Measurements from ENCODE around the gene MLX. TPM values are rescaled to one million over a fixed set of nuclear protein-coding genes. Genes with fewer than 3 reads are reported as not detected.
A peak's percentile ranks its signal among the peaks of the same experiment; 100 is the strongest.

The MLX gene
- total and polyA plus RNA-seq, 10 of the 15 experiments (the other 5 are each of a cell fraction or from before 2014, with no cell fraction given) = 34.4 to 65.0 (median 44.4) TPM

DNA sequence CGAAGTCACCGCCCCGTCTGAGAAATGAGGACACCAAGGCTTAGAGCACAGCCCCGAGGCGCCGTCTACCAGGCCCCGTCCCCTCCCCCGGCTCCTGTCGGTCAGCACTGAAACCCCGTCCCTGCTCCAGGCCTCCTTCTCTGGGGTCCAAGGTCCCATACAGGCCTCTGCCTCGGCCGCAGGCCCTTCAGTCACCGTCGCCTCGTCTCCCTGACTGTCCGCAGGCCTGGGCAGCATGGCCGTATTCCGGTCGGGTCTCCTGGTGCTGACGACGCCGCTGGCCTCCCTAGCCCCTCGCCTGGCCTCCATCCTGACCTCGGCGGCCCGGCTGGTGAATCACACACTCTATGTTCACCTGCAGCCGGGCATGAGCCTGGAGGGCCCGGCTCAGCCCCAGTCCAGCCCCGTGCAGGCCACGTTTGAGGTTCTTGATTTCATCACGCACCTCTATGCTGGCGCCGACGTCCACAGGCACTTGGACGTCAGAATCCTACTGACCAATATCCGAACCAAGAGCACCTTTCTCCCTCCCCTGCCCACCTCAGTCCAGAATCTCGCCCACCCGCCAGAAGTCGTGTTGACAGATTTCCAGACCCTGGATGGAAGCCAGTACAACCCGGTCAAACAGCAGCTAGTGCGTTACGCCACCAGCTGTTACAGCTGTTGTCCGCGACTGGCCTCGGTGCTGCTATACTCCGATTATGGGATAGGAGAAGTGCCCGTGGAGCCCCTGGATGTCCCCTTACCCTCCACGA is 4.3 kb upstream of the MLX start:
- peak overlapping the region; percentile 93 for H3K27ac ChIP-seq (ENCODE audit: control insufficient read depth, insufficient read depth)
- FAIRE-seq = peak; percentile 23

More for the DNA sequence above, 4.3 kb upstream of the MLX start:
- DNase-seq (ENCODE audit: low read depth, low spot score) (no peak), ATAC-seq (peak; percentile 21)
- ChIA-PET SMC1A (ENCODE audit: uncharacterized antibody, unreplicated experiment) (no interaction called here), POLR2A (interaction anchor here (0.6 to 2.5 kb wide), 2 partner anchors 43 to 46 kb away, joined by 6 to 8 read pairs; partner anchors contain the start of genes RETREG3 and TUBG1), RAD21 (ENCODE audit: unreplicated experiment) (interaction anchor here (1.2 kb wide), 1 partner anchor 16 kb away, joined by 3 read pairs; no protein-coding TSS in a partner anchor), CTCF (interaction anchor here (0.7 to 1.4 kb wide), 6 partner anchors 11 to 443 kb away, joined by 3 to 6 read pairs (median 4); partner anchors contain the start of gene PSMC3IP)
- TF ChIP-seq, protein P1, sequence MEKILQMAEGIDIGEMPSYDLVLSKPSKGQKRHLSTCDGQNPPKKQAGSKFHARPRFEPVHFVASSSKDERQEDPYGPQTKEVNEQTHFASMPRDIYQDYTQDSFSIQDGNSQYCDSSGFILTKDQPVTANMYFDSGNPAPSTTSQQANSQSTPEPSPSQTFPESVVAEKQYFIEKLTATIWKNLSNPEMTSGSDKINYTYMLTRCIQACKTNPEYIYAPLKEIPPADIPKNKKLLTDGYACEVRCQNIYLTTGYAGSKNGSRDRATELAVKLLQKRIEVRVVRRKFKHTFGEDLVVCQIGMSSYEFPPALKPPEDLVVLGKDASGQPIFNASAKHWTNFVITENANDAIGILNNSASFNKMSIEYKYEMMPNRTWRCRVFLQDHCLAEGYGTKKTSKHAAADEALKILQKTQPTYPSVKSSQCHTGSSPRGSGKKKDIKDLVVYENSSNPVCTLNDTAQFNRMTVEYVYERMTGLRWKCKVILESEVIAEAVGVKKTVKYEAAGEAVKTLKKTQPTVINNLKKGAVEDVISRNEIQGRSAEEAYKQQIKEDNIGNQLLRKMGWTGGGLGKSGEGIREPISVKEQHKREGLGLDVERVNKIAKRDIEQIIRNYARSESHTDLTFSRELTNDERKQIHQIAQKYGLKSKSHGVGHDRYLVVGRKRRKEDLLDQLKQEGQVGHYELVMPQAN (conservative IDR thresholded peaks at IDR 0.05) = peak; percentile 34; the same call in 1 of the 2 replicates
- 0 out of 2 replicates have a peak, but pooled peaks have one; percentile 18 for TF ChIP-seq CREB1 (IDR thresholded peaks at IDR 0.05; ENCODE audit: low read depth)
- 0 out of 3 replicates have a peak, but pooled peaks have one; percentile 5 for TF ChIP-seq POU2F2 (IDR thresholded peaks at IDR 0.05; ENCODE audit: borderline replicate concordance, low read depth, low read length)
- TF ChIP-seq, protein P2, sequence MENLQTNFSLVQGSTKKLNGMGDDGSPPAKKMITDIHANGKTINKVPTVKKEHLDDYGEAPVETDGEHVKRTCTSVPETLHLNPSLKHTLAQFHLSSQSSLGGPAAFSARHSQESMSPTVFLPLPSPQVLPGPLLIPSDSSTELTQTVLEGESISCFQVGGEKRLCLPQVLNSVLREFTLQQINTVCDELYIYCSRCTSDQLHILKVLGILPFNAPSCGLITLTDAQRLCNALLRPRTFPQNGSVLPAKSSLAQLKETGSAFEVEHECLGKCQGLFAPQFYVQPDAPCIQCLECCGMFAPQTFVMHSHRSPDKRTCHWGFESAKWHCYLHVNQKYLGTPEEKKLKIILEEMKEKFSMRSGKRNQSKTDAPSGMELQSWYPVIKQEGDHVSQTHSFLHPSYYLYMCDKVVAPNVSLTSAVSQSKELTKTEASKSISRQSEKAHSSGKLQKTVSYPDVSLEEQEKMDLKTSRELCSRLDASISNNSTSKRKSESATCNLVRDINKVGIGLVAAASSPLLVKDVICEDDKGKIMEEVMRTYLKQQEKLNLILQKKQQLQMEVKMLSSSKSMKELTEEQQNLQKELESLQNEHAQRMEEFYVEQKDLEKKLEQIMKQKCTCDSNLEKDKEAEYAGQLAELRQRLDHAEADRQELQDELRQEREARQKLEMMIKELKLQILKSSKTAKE (IDR thresholded peaks at IDR 0.05; ENCODE audit: low read depth, poor library complexity, severe bottlenecking) = no peak
- Histone ChIP-seq H3K79me2 (ENCODE audit: control insufficient read depth, insufficient read depth, low read length) (peaks cover 43% of the 10 kb centered on the region), H3K9ac (ENCODE audit: control insufficient read depth, insufficient read depth, low read length) (peak overlapping the region; percentile 98), H3K4me2 (ENCODE audit: control insufficient read depth, insufficient read depth) (peak overlapping the region; percentile 100), H4K20me1 (ENCODE audit: control insufficient read depth, insufficient read depth) (no peaks in the 10 kb centered on the region), H3K36me3 (ENCODE audit: control insufficient read depth in 2 of 2, insufficient read depth in 2 of 2, low read length in 1 of 2) (peaks cover 12 to 19% of the 10 kb centered on the region in 2 experiments; a peak in 3 of 4 replicates), H3K4me1 (ENCODE audit: control insufficient read depth, insufficient read depth, low read length) (peaks cover 21% of the 10 kb centered on the region), H3K9me3 (replicated peaks; ENCODE audit: control insufficient read depth, insufficient read depth, low read length) (no peaks in the 10 kb centered on the region), H3K4me3 (peak overlapping the region; percentile 76), H3K27me3 (replicated peaks in 1 of 2; ENCODE audit: control insufficient read depth in 2 of 2, insufficient read depth in 2 of 2, low read length in 1 of 2) (no peaks in the 10 kb centered on the region), H2AFZ (ENCODE audit: control insufficient read depth, low read depth, low read length) (peak overlapping the region; percentile 98; the same call in 1 of the 2 replicates)
- TSS peak; percentile 75 for BruUV-seq (replicated peaks)
- intact Hi-C loops (cut with micrococcal nuclease; ENCODE audit: unreplicated experiment) (no loop called here), in situ Hi-C loops (cut with MboI) (no loop called here)
- under 1% methylated on average over 48 of the region's 48 CpGs for WGBS (ENCODE audit: insufficient coverage, insufficient replicate concordance, low lambda C conversion rate, missing lambda C conversion rate)
